Stimulated activated naive CD8-positive, alpha-beta T cell treated with anti-CD3 and anti-CD28 coated beads, Interleukin-15, Interleukin-2, amounts not matched to agents 100 ng/mL and 50 ng/mL, for 24 hours (primary cell): Measurements from ENCODE around the gene LYST.
"Not testable (repeated sequence)": the region's sequence is repeated elsewhere in the genome, so short reads cannot be mapped to it uniquely, and the experiment has no call there.

Experiments
- H3K27ac Mint-ChIP-seq: one replicate; pipeline ENCODE4 v1.8.0; 2021; ENCODE audit warnings: mild to moderate bottlenecking, mixed read lengths
- H3K27me3 Mint-ChIP-seq: one replicate; pipeline ENCODE4 v1.8.0; 2021; ENCODE audit warnings: mixed read lengths
- H3K36me3 Mint-ChIP-seq: one replicate; pipeline ENCODE4 v1.8.0; 2021; ENCODE audit warnings: low read depth, mixed read lengths
- H3K4me1 Mint-ChIP-seq: one replicate; pipeline ENCODE4 v1.8.0; 2021; ENCODE audit warnings: low read depth, mixed read lengths
- H3K4me3 Mint-ChIP-seq: one replicate; pipeline ENCODE4 v1.8.0; 2021; ENCODE audit warnings: mild to moderate bottlenecking, mixed read lengths
- H3K9me3 Mint-ChIP-seq: one replicate; pipeline ENCODE4 v1.8.0; 2021; ENCODE audit warnings: mixed read lengths

LYST gene

GRCh38 chr1:235855811-235856429 lies 10.8 kb downstream of the LYST start:
- Mint-ChIP-seq H3K36me3 (peaks cover 27% of the 10 kb centered on the region), H3K27me3 (no peaks in the 10 kb centered on the region), H3K4me3 (peak overlapping the region; percentile 66), H3K9me3 (no peaks in the 10 kb centered on the region), H3K4me1 (peaks cover 4% of the 10 kb centered on the region), H3K27ac (peak overlapping the region; percentile 94)

GRCh38 chr1:235854347-235854746 lies 12.4 kb downstream of the LYST start:
- Mint-ChIP-seq H3K27ac (peak overlapping the region; percentile 82), H3K36me3 (peaks cover 42% of the 10 kb centered on the region), H3K4me1 (peaks cover 19% of the 10 kb centered on the region), H3K9me3 (no peaks in the 10 kb centered on the region), H3K27me3 (no peaks in the 10 kb centered on the region), H3K4me3 (peak overlapping the region; percentile 50)

GRCh38 chr1:235853653-235854052 lies 13.1 kb downstream of the LYST start:
- Mint-ChIP-seq H3K9me3 (no peaks in the 10 kb centered on the region), H3K4me1 (peaks cover 26% of the 10 kb centered on the region), H3K27me3 (no peaks in the 10 kb centered on the region), H3K4me3 (peak overlapping the region; percentile 6), H3K36me3 (peaks cover 43% of the 10 kb centered on the region), H3K27ac (peak overlapping the region; percentile 82)

GRCh38 chr1:235852887-235853286 lies 13.8 kb downstream of the LYST start:
- Mint-ChIP-seq H3K27ac (no peak overlapping the region), H3K4me3 (no peak overlapping the region), H3K36me3 (peaks cover 43% of the 10 kb centered on the region), H3K4me1 (peaks cover 34% of the 10 kb centered on the region), H3K9me3 (no peaks in the 10 kb centered on the region), H3K27me3 (no peaks in the 10 kb centered on the region)

- peak overlapping the region; percentile 12 for H3K27ac Mint-ChIP-seq
- peaks cover 44% of the 10 kb centered on the region for H3K4me1 Mint-ChIP-seq
- no peaks in the 10 kb centered on the region for H3K27me3 Mint-ChIP-seq
- H3K9me3 Mint-ChIP-seq: no peaks in the 10 kb centered on the region
- H3K36me3 Mint-ChIP-seq: peaks cover 45% of the 10 kb centered on the region
- no peak overlapping the region for H3K4me3 Mint-ChIP-seq
These were observed 14.8 kb downstream of the LYST start for GRCh38 chr1:235851939-235852338.

- not testable (repeated sequence) for H3K27me3 Mint-ChIP-seq, H3K9me3 Mint-ChIP-seq
- Mint-ChIP-seq H3K4me3 (peak overlapping the region; percentile 76), H3K4me1 (peaks cover 74% of the 10 kb centered on the region), H3K27ac (peak overlapping the region; percentile 87), H3K36me3 (peaks cover 51% of the 10 kb centered on the region)
These were observed 18.5 kb downstream of the LYST start for GRCh38 chr1:235848251-235848650.

- H3K27ac Mint-ChIP-seq: not testable (repeated sequence)
These were observed 21.0 kb downstream of the LYST start for GRCh38 chr1:235845656-235846107.

GRCh38 chr1:235844776-235845175 lies 21.9 kb downstream of the LYST start:
- Mint-ChIP-seq H3K27ac (peak overlapping the region; percentile 9), H3K27me3 (no peaks in the 10 kb centered on the region), H3K4me1 (peaks cover 88% of the 10 kb centered on the region), H3K36me3 (peaks cover 33% of the 10 kb centered on the region), H3K9me3 (no peaks in the 10 kb centered on the region), H3K4me3 (no peak overlapping the region)

More at GRCh38 chr1:235845656-235846107, 21.0 kb downstream of the LYST start:
- H3K27me3 Mint-ChIP-seq, H3K4me3 Mint-ChIP-seq, H3K9me3 Mint-ChIP-seq: not testable (repeated sequence)
- peaks cover 34% of the 10 kb centered on the region for H3K36me3 Mint-ChIP-seq
- H3K4me1 Mint-ChIP-seq: peaks cover 89% of the 10 kb centered on the region

GRCh38 chr1:235843461-235843961 lies 23.2 kb downstream of the LYST start:
- H3K9me3 Mint-ChIP-seq: no peaks in the 10 kb centered on the region
- H3K4me1 Mint-ChIP-seq: peaks cover 82% of the 10 kb centered on the region
- H3K27me3 Mint-ChIP-seq: no peaks in the 10 kb centered on the region
- no peak overlapping the region for H3K27ac Mint-ChIP-seq
- no peak overlapping the region for H3K4me3 Mint-ChIP-seq
- H3K36me3 Mint-ChIP-seq: peaks cover 30% of the 10 kb centered on the region

- H3K9me3 Mint-ChIP-seq: no peaks in the 10 kb centered on the region
- peaks cover 67% of the 10 kb centered on the region for H3K4me1 Mint-ChIP-seq
- peak overlapping the region; percentile 10 for H3K27ac Mint-ChIP-seq
- no peaks in the 10 kb centered on the region for H3K27me3 Mint-ChIP-seq
- peaks cover 25% of the 10 kb centered on the region for H3K36me3 Mint-ChIP-seq
- H3K4me3 Mint-ChIP-seq: no peak overlapping the region
These were observed 24.7 kb downstream of the LYST start for GRCh38 chr1:235841938-235842545.

GRCh38 chr1:235838021-235838420 lies 28.7 kb downstream of the LYST start:
- Mint-ChIP-seq H3K4me1 (peaks cover 40% of the 10 kb centered on the region), H3K9me3 (no peaks in the 10 kb centered on the region), H3K4me3 (no peak overlapping the region), H3K27ac (no peak overlapping the region), H3K36me3 (peaks cover 24% of the 10 kb centered on the region), H3K27me3 (no peaks in the 10 kb centered on the region)

- Mint-ChIP-seq H3K36me3 (peaks cover 31% of the 10 kb centered on the region), H3K4me1 (peaks cover 34% of the 10 kb centered on the region), H3K27ac (no peak overlapping the region)
These were observed 31.5 kb downstream of the LYST start for GRCh38 chr1:235835226-235835625.

GRCh38 chr1:235834620-235835019 lies 32.1 kb downstream of the LYST start:
- H3K27me3 Mint-ChIP-seq: no peaks in the 10 kb centered on the region

More at GRCh38 chr1:235835226-235835625, 31.5 kb downstream of the LYST start:
- Mint-ChIP-seq H3K9me3 (no peaks in the 10 kb centered on the region), H3K27me3 (no peaks in the 10 kb centered on the region), H3K4me3 (no peak overlapping the region)

GRCh38 chr1:235832011-235832410 lies 34.7 kb downstream of the LYST start:
- H3K27ac Mint-ChIP-seq: no peak overlapping the region
- H3K9me3 Mint-ChIP-seq: no peaks in the 10 kb centered on the region

More at GRCh38 chr1:235834620-235835019, 32.1 kb downstream of the LYST start:
- H3K4me1 Mint-ChIP-seq: peaks cover 28% of the 10 kb centered on the region
- no peak overlapping the region for H3K27ac Mint-ChIP-seq
- H3K4me3 Mint-ChIP-seq: no peak overlapping the region
- peaks cover 25% of the 10 kb centered on the region for H3K36me3 Mint-ChIP-seq
- H3K9me3 Mint-ChIP-seq: no peaks in the 10 kb centered on the region

GRCh38 chr1:235831148-235831547 lies 35.6 kb downstream of the LYST start:
- H3K36me3 Mint-ChIP-seq: peaks cover 50% of the 10 kb centered on the region
- H3K4me3 Mint-ChIP-seq: peak overlapping the region; percentile 47
- H3K27ac Mint-ChIP-seq: peak overlapping the region; percentile 82

More at GRCh38 chr1:235832011-235832410, 34.7 kb downstream of the LYST start:
- H3K4me1 Mint-ChIP-seq: peaks cover 23% of the 10 kb centered on the region
- H3K27me3 Mint-ChIP-seq: no peaks in the 10 kb centered on the region
- no peak overlapping the region for H3K4me3 Mint-ChIP-seq
- peaks cover 45% of the 10 kb centered on the region for H3K36me3 Mint-ChIP-seq

More at GRCh38 chr1:235831148-235831547, 35.6 kb downstream of the LYST start:
- Mint-ChIP-seq H3K27me3 (no peaks in the 10 kb centered on the region), H3K9me3 (no peaks in the 10 kb centered on the region), H3K4me1 (peaks cover 26% of the 10 kb centered on the region)
